ENCODE results near the gene MZT2B. TPM values are rescaled to one million over a fixed set of nuclear protein-coding genes. Genes with fewer than 3 reads are reported as not detected.
"Not testable (repeated sequence)": the region's sequence is repeated elsewhere in the genome, so short reads cannot be mapped to it uniquely, and the experiment has no call there.

The MZT2B gene
- total RNA-seq, 2 donors from 2014 or later, result 179 to 231 TPM

GRCh38 chr2:130229161-130229510 lies 47.1 kb downstream of the MZT2B start:
- H3K36me3 Mint-ChIP-seq; H3K4me3 Mint-ChIP-seq; H3K27ac Mint-ChIP-seq; H3K9me3 Mint-ChIP-seq; H3K4me1 Mint-ChIP-seq (ENCODE audit: low read depth in 2 of 2): not testable (repeated sequence)
- ATAC-seq (peak; percentile 40 to 81), DNase-seq (ENCODE audit: low spot score) (peak; percentile 65)
- H3K27me3 Mint-ChIP-seq, result peaks cover 0 to 13% of the 10 kb centered on the region in 2 donors

- not testable (repeated sequence) for H3K9me3 Mint-ChIP-seq; ATAC-seq; H3K4me3 Mint-ChIP-seq; H3K36me3 Mint-ChIP-seq; H3K27ac Mint-ChIP-seq; DNase-seq (ENCODE audit: low spot score); H3K4me1 Mint-ChIP-seq (ENCODE audit: low read depth in 2 of 2)
- H3K27me3 Mint-ChIP-seq, result peaks cover 0 to 14% of the 10 kb centered on the region in 2 donors
Observed at GRCh38 chr2:130230376-130230775, 48.3 kb downstream of the MZT2B start.

DNA sequence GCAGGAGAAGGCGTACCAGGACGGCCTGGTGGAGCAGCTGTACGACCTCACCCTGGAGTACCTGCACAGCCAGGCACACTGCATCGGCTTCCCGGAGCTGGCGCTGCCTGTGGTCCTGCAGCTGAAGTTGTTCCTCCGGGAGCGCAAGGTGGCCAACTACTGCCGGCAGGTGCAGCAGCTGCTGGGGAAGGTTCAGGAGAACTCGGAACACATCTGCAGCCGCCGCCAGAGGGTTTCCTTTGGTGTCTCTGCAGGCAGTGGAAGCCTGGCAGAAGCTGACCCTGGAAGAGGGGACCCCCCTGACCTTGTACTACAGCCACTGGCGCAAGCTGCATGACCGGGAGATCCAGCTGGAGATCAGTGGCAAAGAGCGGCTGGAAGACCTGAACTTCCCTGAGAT lies 48.8 kb downstream of the MZT2B start:
- ATAC-seq, H3K36me3 Mint-ChIP-seq, H3K9me3 Mint-ChIP-seq: not testable (repeated sequence)

DNA sequence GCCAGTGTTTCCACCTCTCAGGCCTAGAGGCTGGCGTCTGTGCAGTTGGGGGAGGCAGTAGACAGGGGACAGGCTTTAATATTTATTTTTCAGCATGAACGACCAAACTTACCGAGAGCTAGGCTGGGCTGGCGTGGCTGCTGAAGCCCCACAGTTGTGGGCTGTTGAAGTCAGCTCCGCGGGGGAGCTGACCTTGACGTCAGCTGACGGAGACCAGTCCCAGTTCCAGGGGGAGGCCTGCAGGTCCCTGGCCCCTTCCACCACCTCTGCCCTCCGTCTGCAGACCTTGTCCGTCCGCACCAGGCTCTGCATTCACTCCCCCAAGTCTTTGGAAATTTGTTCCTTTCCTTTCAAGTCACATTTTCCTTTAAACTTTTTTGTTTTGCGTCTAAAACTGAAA lies 49.6 kb downstream of the MZT2B start:
- Mint-ChIP-seq H3K9me3 (no peaks in the 10 kb centered on the region), H3K4me3 (no peak overlapping the region), H3K27me3 (peaks cover 0 to 14% of the 10 kb centered on the region in 2 donors), H3K36me3 (no peaks in the 10 kb centered on the region), H3K27ac (no peak overlapping the region), H3K4me1 (ENCODE audit: low read depth in 2 of 2) (peaks cover 0 to 2% of the 10 kb centered on the region in 2 donors)
- ATAC-seq, result no peak
- DNase-seq (ENCODE audit: low spot score), result no peak

More for the DNA sequence above, 48.8 kb downstream of the MZT2B start:
- not testable (repeated sequence) for H3K27ac Mint-ChIP-seq; DNase-seq (ENCODE audit: low spot score); H3K4me3 Mint-ChIP-seq; H3K4me1 Mint-ChIP-seq (ENCODE audit: low read depth in 2 of 2)
- peaks cover 0 to 14% of the 10 kb centered on the region in 2 donors for H3K27me3 Mint-ChIP-seq

- not testable (repeated sequence) for ATAC-seq; DNase-seq (ENCODE audit: low spot score); H3K9me3 Mint-ChIP-seq; H3K4me3 Mint-ChIP-seq; H3K36me3 Mint-ChIP-seq; H3K27me3 Mint-ChIP-seq; H3K4me1 Mint-ChIP-seq (ENCODE audit: low read depth in 2 of 2); H3K27ac Mint-ChIP-seq
Observed at GRCh38 chr2:130233066-130233465, 51.0 kb downstream of the MZT2B start.

- ATAC-seq; H3K4me1 Mint-ChIP-seq (ENCODE audit: low read depth in 2 of 2); H3K4me3 Mint-ChIP-seq; H3K27ac Mint-ChIP-seq; H3K9me3 Mint-ChIP-seq; DNase-seq (ENCODE audit: low spot score); H3K27me3 Mint-ChIP-seq; H3K36me3 Mint-ChIP-seq: not testable (repeated sequence)
Observed at GRCh38 chr2:130239581-130239980, 57.5 kb downstream of the MZT2B start.

Other genes with a start within 250 kb of the MZT2B start
- not detected for gene RAB6C, start 202.6 kb upstream of the MZT2B start, total RNA-seq
- gene POTEF, start 53.0 kb upstream of the MZT2B start, total RNA-seq, result not detected
- gene CCDC74B, start 37.1 kb upstream of the MZT2B start, total RNA-seq, result 1 to 10 TPM in 1 of 2 donors, under 1 TPM in 1; 0.83 to 1.7 TPM
- 100 to 1,000 TPM in 1 of 2 donors, 10 to 100 TPM in 1; 84.8 to 122 TPM for gene SMPD4, start 660 bp upstream of the MZT2B start, total RNA-seq
- not detected for gene TUBA3E, start 16.2 kb downstream of the MZT2B start, total RNA-seq
- 100 to 1,000 TPM in 1 of 2 donors, 10 to 100 TPM in 1; 94.1 to 198 TPM for gene IMP4, start 160.6 kb downstream of the MZT2B start, total RNA-seq
- gene PTPN18, start 173.8 kb downstream of the MZT2B start, total RNA-seq, result 100 to 1,000 TPM in 1 of 2 donors, 10 to 100 TPM in 1; 97.9 to 101 TPM

Data from natural killer cell treated with Interleukin-12 subunit alpha and Interleukin-12 subunit beta and Interleukin-15 and Interleukin-18, amount 100 ng/mL, for 72 hours (primary cell).